A673 (cell line): ENCODE data around the gene SAMD11. TPM values are rescaled to one million over a fixed set of nuclear protein-coding genes. Genes with fewer than 3 reads are reported as not detected.

ENCODE experiments used
- BruUV-seq: library from RNA; stranded (reverse); fragments of 400-500 nt; replicated peaks from 2 replicates; lab custom pipeline; 2021; lab: Mats Ljungman, UMichigan
- CTCF ChIA-PET: fragments of 300-600 bp; sonication (Branson Sonifier 250); formaldehyde crosslinking; loops from one replicate; lab custom pipeline; 2022; ENCODE audit warnings: antibody characterized with exemption; lab: Charles Lee
- POLR2A ChIA-PET: fragments of 300-600 bp; sonication (Branson Sonifier 250); formaldehyde crosslinking; loops from one replicate; lab custom pipeline; 2022; ENCODE audit warnings: antibody characterized with exemption; ENCODE audit not compliant: low non-redundant PET; lab: Charles Lee
- DNase-seq: peaks from one replicate; pipeline ENCODE4 v3.0.0-alpha.2; 2015; ENCODE audit warnings: low spot score
- H3K27ac ChIP-seq: fragments of 200-600 bp; sonication (generic); 2 replicates; pipeline ENCODE4 v1.5.1; 2016; ENCODE audit warnings: mixed run types, low read depth, mild to moderate bottlenecking, mixed read lengths, antibody characterized with exemption, low read length; ENCODE audit not compliant: poor library complexity, severe bottlenecking
- H3K27me3 ChIP-seq: fragments of 200-600 bp; sonication (generic); replicated peaks from 2 replicates; pipeline ENCODE4 v1.6.1; 2017; ENCODE audit warnings: mixed run types, low read depth, mild to moderate bottlenecking, mixed read lengths, antibody characterized with exemption, low read length; ENCODE audit not compliant: insufficient read depth, poor library complexity
- H3K36me3 ChIP-seq: fragments of 200-600 bp; sonication (generic); 2 replicates; pipeline ENCODE4 v1.6.1; 2016; ENCODE audit warnings: mixed run types, mild to moderate bottlenecking, mixed read lengths, antibody characterized with exemption, low read length; ENCODE audit not compliant: insufficient read depth, poor library complexity, severe bottlenecking
- H3K4me1 ChIP-seq: fragments of 200-600 bp; sonication (generic); 2 replicates; pipeline ENCODE4 v1.6.1; 2017; ENCODE audit warnings: mixed run types, mild to moderate bottlenecking, mixed read lengths, antibody characterized with exemption, low read length; ENCODE audit not compliant: insufficient read depth, poor library complexity, severe bottlenecking
- H3K4me3 ChIP-seq: fragments of 200-600 bp; sonication (generic); 2 replicates; pipeline ENCODE4 v1.5.1; 2016; ENCODE audit warnings: low read depth, mixed run types, mild to moderate bottlenecking, mixed read lengths, low read length; ENCODE audit not compliant: poor library complexity, severe bottlenecking
- H3K9me3 ChIP-seq: fragments of 200-600 bp; sonication (generic); 2 replicates; pipeline ENCODE4 v1.6.1; 2016; ENCODE audit warnings: mixed run types, low read depth, mild to moderate bottlenecking, mixed read lengths, antibody characterized with exemption, low read length; ENCODE audit not compliant: poor library complexity, severe bottlenecking
- EZH2 ChIP-seq: fragments of 200-600 bp; sonication (generic); IDR thresholded peaks from 2 replicates; pipeline ENCODE4 v1.6.1; 2017; ENCODE audit warnings: borderline replicate concordance, low read depth, mild to moderate bottlenecking, mixed read lengths, antibody characterized with exemption, low read length; ENCODE audit not compliant: poor library complexity, severe bottlenecking
- intact Hi-C: fragments of 100-400 bp; cut with micrococcal nuclease; formaldehyde crosslinking; loops from one replicate; pipeline ENCODE4 v1.10.0; 2022; ENCODE audit not compliant: unreplicated experiment
- total RNA-seq: library from RNA; stranded (reverse); gene quantifications from 2 replicates; pipeline ENCODE4 v1.2.3, GENCODE V29; 2021
- TF ChIP-seq, protein P1 (sequence below): fragments of 300-800, 200-600 bp; sonication (generic); conservative IDR thresholded peaks from 2 replicates; pipeline ENCODE4 v1.5.1; 2017; ENCODE audit warnings: low read depth, mild to moderate bottlenecking, antibody characterized with exemption, low read length, moderate library complexity, mixed read lengths

The SAMD11 gene
- total RNA-seq, 1 experiment from 2014 or later, result 28.4 TPM

DNA sequence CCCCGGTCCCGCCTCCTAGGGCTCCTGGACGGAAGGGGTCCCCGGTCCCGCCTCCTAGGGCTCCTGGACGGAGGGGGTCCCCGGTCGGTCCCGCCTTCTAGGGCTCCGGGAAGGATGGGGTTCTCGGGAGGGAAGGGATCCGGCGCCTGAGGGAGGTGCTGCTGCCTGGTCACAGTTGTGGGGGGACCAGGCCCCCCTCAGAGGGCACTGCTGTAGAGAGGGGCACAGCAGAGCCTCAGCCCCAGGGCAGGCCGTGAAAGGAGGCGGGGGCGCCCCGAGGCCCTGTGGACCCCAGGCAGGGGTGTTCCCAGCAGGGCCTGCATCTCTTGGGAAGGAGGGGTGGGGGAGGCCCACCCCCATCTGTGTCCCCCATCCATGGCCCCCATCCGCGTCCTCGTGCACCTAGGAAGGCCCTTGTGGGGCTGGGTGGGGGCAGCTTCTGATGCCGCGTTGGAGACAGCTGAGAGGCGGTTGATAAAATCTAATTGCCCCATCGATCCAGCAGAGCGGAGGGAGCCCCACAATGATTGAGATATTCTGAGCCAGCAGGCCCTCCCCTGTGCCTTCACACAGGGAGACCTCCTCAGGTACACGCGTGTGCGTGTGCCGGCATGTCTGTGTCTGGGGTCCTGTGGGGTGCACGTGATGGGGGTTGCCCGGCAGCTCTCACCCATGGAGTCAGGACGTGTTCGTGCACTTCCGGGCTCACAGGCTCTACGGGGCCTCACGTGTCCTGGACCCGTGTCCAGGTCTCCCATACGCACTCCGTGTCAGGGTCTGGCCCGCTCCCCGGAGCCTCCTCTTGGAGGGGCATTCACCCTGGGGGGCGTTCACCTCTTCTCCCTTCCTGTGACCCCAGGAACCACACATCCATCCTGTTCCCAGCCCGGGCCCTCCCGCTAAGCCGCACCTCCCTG is 12.9 kb downstream of the SAMD11 start:
- DNase-seq, result no peak
- Histone ChIP-seq H3K27me3 (no peaks in the 10 kb centered on the region), H3K4me1 (peaks cover 87% of the 10 kb centered on the region), H3K4me3 (no peak overlapping the region), H3K27ac (peak overlapping the region; percentile 23), H3K9me3 (no peaks in the 10 kb centered on the region), H3K36me3 (no peaks in the 10 kb centered on the region)
- POLR2A ChIA-PET, result no interaction called here
- BruUV-seq, result no TSS peak
- intact Hi-C loops, result no loop called here
- CTCF ChIA-PET, result no interaction called here
- TF ChIP-seq, protein P1, sequence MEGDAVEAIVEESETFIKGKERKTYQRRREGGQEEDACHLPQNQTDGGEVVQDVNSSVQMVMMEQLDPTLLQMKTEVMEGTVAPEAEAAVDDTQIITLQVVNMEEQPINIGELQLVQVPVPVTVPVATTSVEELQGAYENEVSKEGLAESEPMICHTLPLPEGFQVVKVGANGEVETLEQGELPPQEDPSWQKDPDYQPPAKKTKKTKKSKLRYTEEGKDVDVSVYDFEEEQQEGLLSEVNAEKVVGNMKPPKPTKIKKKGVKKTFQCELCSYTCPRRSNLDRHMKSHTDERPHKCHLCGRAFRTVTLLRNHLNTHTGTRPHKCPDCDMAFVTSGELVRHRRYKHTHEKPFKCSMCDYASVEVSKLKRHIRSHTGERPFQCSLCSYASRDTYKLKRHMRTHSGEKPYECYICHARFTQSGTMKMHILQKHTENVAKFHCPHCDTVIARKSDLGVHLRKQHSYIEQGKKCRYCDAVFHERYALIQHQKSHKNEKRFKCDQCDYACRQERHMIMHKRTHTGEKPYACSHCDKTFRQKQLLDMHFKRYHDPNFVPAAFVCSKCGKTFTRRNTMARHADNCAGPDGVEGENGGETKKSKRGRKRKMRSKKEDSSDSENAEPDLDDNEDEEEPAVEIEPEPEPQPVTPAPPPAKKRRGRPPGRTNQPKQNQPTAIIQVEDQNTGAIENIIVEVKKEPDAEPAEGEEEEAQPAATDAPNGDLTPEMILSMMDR, result no peak
- TF ChIP-seq EZH2, result no peak

DNA sequence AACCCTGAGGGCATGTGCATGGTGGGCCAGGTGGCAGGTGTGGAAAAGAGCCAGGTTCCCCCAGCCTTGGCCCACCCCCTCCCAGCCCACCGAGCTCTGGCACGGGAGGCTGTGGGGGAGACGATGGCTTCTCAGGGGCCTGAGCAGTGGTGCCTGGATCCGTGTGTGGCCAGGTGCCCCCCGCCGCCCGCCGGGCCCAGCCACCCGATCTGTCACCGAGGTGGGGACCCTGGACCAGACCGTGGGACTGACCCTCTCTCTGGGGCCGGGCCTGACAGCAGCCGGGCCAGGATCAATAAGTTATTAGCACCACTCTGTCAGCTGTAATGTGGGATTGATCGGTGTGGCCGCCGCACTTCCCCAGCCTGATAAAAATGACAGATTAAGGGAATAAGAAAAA is 13.8 kb downstream of the SAMD11 start:
- BruUV-seq, result no TSS peak
- no peaks in the 10 kb centered on the region for H3K36me3 ChIP-seq
- ChIA-PET CTCF (no interaction called here), POLR2A (no interaction called here)
- H3K4me3 ChIP-seq, result no peak overlapping the region
- no peaks in the 10 kb centered on the region for H3K27me3 ChIP-seq
- no peaks in the 10 kb centered on the region for H3K9me3 ChIP-seq
- intact Hi-C loops, result no loop called here
- no peak overlapping the region for H3K27ac ChIP-seq
- no peak for DNase-seq
- peaks cover 87% of the 10 kb centered on the region for H3K4me1 ChIP-seq
- no peak for TF ChIP-seq EZH2
- TF ChIP-seq, protein P1, result no peak

DNA sequence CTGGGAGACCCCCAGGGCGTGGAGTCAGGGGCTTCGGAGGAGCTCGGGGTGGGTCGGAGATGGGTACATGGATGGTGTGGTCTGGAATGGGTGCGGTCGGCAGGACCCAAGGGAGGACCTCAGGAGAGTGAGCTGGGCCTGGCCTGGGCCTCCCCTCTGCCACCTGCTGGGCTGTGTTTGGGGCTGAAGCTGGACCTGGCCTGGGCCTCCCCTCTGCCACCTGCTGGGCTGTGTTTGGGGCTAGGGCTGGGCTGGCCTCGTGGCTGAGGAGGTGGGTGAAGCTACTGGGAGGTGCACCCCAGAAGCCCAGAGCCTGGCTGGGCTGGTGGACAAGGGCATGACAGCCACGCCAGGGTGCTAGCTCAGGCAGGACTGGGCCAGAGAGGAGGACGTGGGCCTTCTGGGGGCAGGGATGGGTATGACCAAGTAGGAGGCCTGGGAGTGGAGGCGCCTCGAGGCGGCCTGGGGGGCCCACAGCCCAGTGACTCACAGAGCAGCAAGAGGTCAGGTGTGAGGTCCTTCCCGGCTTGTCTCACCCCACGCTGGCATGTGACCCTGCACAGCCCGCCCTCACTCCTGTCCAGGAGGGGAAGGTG is 14.5 kb downstream of the SAMD11 start:
- TF ChIP-seq, protein P1, result no peak
- TF ChIP-seq EZH2, result no peak
- POLR2A ChIA-PET, result no interaction called here
- no peak overlapping the region for H3K27ac ChIP-seq
- BruUV-seq, result no TSS peak
- DNase-seq, result no peak
- H3K4me1 ChIP-seq, result peaks cover 87% of the 10 kb centered on the region
- H3K27me3 ChIP-seq, result no peaks in the 10 kb centered on the region
- H3K9me3 ChIP-seq, result no peaks in the 10 kb centered on the region
- H3K4me3 ChIP-seq, result no peak overlapping the region
- no peaks in the 10 kb centered on the region for H3K36me3 ChIP-seq
- intact Hi-C loops, result no loop called here
- CTCF ChIA-PET, result no interaction called here
